Adrenal gland (tissue), 5 donors: ENCODE data around the gene GRK3.

Experiments used
- POLR2A ChIP-seq, 2 donors: fragments of 450-650 bp; IDR thresholded peaks; one replicate each; pipeline ENCODE4 v1.6.1; 2017; ENCODE audit warnings: antibody characterized with exemption in 2 of 2, mild to moderate bottlenecking in 2 of 2, moderate library complexity in 1 of 2
- TF ChIP-seq, protein P1 (sequence below), 6 experiments: fragments of 450-650 bp in 4 of 6; fragments of 200-600 bp in 2 of 6; sonication (generic) in 1 of 6; IDR thresholded peaks; 1 replicate in 5 of 6; 2 replicates in 1 of 6; pipeline versions ENCODE4 v1.5.1 to v1.8.0; 2016 to 2021; ENCODE audit warnings: antibody characterized with exemption in 6 of 6, mild to moderate bottlenecking in 2 of 6, moderate library complexity in 1 of 6
- donor health status: DM: no; HTN: no; CAD: no.

DNA sequence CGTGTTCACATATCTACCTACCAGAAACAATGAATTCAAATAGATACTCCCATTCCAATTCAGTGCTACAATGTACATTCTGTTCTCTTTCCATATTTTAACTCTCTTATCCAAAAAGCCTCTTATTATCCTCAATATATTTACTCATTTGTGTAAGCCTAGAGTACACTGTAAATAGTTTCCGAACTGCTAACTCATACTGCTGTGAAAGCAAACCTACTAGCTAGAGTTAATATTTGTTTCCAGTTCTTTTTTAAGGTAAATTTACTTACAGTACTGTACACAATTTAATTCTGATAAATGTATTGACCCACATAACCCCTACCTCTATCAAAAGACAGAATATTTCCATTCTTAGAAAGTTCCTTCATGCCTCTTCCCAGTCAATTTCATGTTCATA, 71.8 kb downstream of the GRK3 start:
- TF ChIP-seq, protein P1, sequence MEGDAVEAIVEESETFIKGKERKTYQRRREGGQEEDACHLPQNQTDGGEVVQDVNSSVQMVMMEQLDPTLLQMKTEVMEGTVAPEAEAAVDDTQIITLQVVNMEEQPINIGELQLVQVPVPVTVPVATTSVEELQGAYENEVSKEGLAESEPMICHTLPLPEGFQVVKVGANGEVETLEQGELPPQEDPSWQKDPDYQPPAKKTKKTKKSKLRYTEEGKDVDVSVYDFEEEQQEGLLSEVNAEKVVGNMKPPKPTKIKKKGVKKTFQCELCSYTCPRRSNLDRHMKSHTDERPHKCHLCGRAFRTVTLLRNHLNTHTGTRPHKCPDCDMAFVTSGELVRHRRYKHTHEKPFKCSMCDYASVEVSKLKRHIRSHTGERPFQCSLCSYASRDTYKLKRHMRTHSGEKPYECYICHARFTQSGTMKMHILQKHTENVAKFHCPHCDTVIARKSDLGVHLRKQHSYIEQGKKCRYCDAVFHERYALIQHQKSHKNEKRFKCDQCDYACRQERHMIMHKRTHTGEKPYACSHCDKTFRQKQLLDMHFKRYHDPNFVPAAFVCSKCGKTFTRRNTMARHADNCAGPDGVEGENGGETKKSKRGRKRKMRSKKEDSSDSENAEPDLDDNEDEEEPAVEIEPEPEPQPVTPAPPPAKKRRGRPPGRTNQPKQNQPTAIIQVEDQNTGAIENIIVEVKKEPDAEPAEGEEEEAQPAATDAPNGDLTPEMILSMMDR (IDR thresholded peaks at IDR 0.05) = no peak
- no peak for TF ChIP-seq POLR2A (IDR thresholded peaks at IDR 0.05)
